ENCODE results near the gene TMEM26.

Gene TMEM26

GRCh38 chr10:61460835-61461234 lies 7.7 kb upstream of the TMEM26 start:
- no peak for DNase-seq (ENCODE audit: low read depth in 2 of 2, low spot score in 1 of 2)

DNA sequence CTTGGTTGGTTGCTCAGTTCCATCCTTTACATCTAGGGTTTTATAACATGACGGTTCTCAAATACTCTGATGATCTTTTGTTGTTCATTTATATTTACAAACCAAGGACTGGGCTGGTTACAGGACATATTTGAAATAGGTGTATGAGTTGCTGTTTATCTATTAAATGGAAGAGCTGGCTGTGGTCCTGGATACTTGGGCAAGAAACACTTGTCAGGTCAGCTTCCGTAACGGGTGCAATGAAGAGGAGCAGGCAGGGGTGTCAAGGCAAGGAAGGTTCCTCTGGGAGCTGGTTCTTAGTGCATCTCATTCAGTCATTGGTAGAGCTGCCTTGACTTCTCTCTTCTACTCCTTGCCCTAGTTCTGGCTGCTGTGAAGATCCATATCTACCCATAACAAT lies 4.8 kb upstream of the TMEM26 start:
- DNase-seq (ENCODE audit: low read depth in 2 of 2, low spot score in 1 of 2) = no peak

DNA sequence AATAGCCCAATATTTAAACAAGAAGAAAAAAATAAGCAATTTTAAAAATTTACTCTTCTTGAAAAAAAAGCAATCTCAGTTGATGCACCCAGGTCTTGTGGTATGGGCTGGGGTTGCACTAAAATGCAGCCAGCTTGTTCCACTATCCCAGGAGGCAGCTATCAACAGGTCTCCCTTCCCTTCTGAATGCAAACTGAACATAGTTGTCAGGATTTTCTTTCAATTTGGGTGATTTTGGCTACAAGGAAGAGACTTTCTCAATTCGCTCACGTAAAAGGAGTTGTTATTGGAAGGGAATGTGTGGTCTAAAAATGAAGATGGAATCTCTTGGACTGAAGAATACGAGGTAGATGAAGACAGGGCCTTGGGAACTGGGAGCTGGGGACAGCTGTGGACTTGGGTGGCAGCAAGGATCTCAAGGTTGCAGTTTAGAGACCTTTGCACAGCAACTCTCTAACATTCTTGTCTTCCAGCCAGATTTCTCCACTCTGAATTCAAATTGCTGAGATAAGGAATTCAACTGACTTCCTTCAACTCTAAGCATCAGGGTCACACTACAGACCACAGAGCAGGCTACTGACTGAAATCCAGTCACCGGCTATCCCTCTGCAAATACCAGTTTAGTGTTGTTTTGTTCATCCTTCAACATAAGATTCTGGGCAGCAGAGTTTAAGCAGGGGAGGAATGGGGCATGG lies 3.1 kb upstream of the TMEM26 start:
- DNase-seq (ENCODE audit: low read depth in 2 of 2, low spot score in 1 of 2) = no peak

GRCh38 chr10:61455656-61456055 lies 2.5 kb upstream of the TMEM26 start:
- no peak for DNase-seq (ENCODE audit: low read depth in 2 of 2, low spot score in 1 of 2)

GRCh38 chr10:61454541-61454940 lies 1.4 kb upstream of the TMEM26 start:
- DNase-seq (ENCODE audit: low read depth in 2 of 2, low spot score in 1 of 2) = no peak

GRCh38 chr10:61452151-61452651 lies 980 bp downstream of the TMEM26 start:
- no peak for DNase-seq (ENCODE audit: low read depth in 2 of 2, low spot score in 1 of 2)

GRCh38 chr10:61451357-61451756 lies 1.8 kb downstream of the TMEM26 start:
- no peak for DNase-seq (ENCODE audit: low read depth in 2 of 2, low spot score in 1 of 2)

GRCh38 chr10:61448841-61449600 lies 4.2 kb downstream of the TMEM26 start:
- no peak for DNase-seq (ENCODE audit: low read depth in 2 of 2, low spot score in 1 of 2)

- no peak for DNase-seq (ENCODE audit: low read depth in 2 of 2, low spot score in 1 of 2)
Measured at GRCh38 chr10:61448091-61448490, 5.1 kb downstream of the TMEM26 start.

DNA sequence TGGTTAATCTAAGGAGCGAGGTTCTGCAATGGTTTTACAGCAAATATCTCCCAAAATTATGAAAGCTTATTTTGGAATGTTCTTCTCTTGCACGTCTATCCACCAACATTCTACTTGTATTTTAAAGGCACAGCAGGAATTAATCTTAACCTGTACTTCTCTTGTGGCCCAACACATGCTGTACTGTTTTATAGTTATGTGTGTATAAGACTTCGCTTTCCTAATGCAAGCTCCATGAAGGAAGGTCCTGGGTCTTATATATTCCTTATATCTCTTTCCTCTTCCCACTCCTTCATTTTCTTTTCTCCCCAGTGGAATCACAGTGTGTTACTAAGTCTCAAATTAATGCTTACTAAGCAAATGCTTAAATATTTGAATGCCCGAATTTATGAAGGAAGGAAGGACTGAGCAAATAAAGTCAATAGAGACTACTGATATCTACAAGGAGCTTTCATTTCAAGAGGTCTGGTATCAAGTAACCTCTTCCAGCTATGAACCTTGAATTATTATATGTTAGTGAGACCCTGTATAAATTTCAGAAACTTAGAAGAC lies 14.0 kb downstream of the TMEM26 start:
- no peak for DNase-seq (ENCODE audit: low read depth in 2 of 2, low spot score in 1 of 2)

- no peak for DNase-seq (ENCODE audit: low read depth in 2 of 2, low spot score in 1 of 2)
Measured at GRCh38 chr10:61438141-61438988, 14.8 kb downstream of the TMEM26 start.

GRCh38 chr10:61423178-61423577 lies 30.0 kb downstream of the TMEM26 start:
- DNase-seq (ENCODE audit: low read depth in 2 of 2, low spot score in 1 of 2) = no peak

DNA sequence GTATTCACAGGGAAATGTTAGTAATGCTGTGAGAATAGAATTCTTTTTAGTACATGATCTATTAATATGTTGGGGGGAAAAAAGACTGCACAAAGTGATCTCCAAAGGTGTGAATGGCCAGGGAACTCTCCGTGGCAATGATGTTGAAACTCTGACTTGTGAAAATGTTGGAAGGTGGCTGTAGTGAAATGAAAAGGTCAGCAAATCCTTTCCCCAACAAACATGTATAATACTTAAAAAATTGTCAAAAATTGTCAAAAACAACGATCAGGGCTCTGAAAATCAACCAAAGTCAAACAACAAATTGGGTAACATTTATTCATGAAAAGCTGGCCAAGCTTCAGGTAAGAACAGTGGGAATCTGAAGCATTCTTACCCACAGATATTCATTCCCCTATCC lies 35.5 kb downstream of the TMEM26 start:
- DNase-seq (ENCODE audit: low read depth in 2 of 2, low spot score in 1 of 2) = no peak

GRCh38 chr10:61415824-61416223 lies 37.4 kb downstream of the TMEM26 start:
- DNase-seq (ENCODE audit: low read depth in 2 of 2, low spot score in 1 of 2) = no peak

- no peak for DNase-seq (ENCODE audit: low read depth in 2 of 2, low spot score in 1 of 2)
Measured at GRCh38 chr10:61411706-61412105, 41.5 kb downstream of the TMEM26 start.

DNA sequence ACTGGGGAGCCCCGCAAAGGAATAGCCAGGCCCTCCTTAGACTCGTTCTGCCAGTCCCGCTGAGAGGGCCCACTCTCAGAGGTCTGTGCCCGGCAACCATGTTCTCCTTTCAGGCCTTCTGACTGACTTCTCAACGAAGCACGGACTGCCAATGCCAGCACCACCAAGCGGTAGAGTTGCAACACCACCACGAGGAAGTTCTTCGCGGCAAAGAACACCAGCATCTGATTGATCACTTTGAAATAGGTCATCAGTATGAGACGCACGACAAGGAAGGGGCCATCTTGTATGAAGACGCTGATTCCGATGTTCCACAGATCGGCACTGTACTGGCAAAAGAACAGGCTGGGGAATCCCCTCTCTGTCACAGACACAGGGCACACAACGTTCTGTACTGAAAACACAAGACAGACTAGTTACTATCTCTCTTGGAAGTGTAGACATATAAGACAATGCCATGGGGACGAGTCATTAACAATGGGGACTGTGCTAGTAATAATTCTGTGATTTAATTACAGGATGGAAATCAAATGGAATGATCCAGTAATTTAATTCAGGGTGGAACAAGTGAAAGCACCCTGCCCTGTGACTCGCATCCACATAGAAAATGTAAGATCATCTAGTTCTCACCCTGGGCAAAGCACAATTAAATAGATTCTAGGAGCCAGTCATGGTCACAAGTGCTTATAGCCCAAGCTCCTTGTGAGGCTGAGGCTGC lies 42.7 kb downstream of the TMEM26 start:
- no peak for DNase-seq (ENCODE audit: low read depth in 2 of 2, low spot score in 1 of 2)

DNA sequence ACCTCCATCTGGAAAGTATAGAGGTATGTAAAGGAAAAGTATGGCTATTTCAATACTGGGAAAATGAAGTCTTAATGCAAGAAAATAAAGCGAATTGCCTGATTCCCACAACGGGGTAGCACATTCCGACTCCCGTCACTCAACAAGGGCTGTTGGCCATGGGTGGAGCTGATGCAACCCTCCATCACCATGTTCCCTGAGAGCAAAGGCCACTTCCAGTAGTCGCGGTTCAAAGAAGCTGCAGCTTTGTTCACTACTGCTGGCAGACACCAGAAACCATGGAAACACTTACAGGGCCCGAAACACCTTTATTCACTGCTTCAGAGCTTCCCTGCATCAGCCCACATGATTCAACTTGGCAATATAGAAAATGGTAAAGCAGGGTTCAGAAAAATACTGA lies 44.0 kb downstream of the TMEM26 start:
- DNase-seq (ENCODE audit: low read depth in 2 of 2, low spot score in 1 of 2) = no peak

GRCh38 chr10:61408105-61408504 lies 45.1 kb downstream of the TMEM26 start:
- no peak for DNase-seq (ENCODE audit: low read depth in 2 of 2, low spot score in 1 of 2)

DNA sequence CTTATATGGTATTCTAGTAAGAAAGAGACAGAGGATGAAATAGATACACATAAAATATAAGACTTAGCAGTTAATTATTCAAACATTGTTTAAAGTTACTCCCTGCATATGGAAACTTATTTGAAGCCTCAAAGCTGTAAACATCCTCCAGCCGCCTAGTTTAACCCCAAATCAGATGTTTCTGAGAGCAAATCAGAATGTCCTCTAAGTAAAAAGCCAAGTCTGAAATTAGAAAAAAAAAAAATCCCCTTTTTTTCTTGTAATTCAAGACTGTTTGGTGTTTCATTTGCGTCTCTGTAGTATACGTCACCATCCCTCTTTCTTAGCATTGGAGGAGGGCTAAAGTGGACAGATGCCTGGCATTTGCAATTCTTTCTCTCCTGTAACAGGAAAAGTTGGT lies 46.4 kb downstream of the TMEM26 start:
- DNase-seq (ENCODE audit: low read depth in 2 of 2, low spot score in 1 of 2) = no peak

DNA sequence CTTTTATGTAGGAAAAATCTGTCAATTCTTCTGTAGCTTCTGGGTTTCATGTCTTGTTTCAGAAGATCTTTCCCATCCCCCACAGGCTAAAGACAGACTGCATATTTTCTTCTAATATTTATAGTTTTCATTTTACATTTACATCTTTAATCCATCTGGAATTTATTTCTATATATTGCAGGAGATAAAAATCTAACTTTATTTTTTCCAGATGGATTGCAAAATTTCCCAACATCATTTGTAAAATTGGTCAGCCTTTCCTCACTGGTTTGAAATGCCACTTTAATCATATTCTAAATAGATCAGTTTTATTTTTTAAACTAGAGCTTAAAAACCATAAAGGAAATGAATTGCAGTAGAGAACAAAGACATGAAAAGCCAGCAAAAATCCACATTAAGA lies 46.9 kb downstream of the TMEM26 start:
- DNase-seq (ENCODE audit: low read depth in 2 of 2, low spot score in 1 of 2) = no peak

GRCh38 chr10:61404751-61405150 lies 48.4 kb downstream of the TMEM26 start:
- no peak for DNase-seq (ENCODE audit: low read depth in 2 of 2, low spot score in 1 of 2)
